Measurements from ENCODE around the gene PYDC1. TPM values are rescaled to one million over a fixed set of nuclear protein-coding genes. Genes with fewer than 3 reads are reported as not detected.

Gene PYDC1
- total RNA-seq, 2 experiments from 2014 or later: not detected

Other genes starting within 250 kb of the PYDC1 start
- 1 to 10 TPM; 2.2 TPM for gene HSD3B7, start 231.9 kb downstream of the PYDC1 start, total RNA-seq
- 1 to 10 TPM in 1 of 2 experiments, under 1 TPM in 1; 0.92 to 1.0 TPM for gene STX1B, start 206.5 kb downstream of the PYDC1 start, total RNA-seq
- gene STX4, start 183.6 kb downstream of the PYDC1 start, total RNA-seq: 10 to 100 TPM; 46.7 to 46.8 TPM
- 10 to 100 TPM; 11.4 to 13.3 TPM for gene ZNF668, start 142.9 kb downstream of the PYDC1 start, total RNA-seq
- gene ZNF646, start 142.7 kb downstream of the PYDC1 start, total RNA-seq: 10 to 100 TPM; 18.6 to 19.9 TPM
- 1 to 10 TPM; 3.4 to 5.3 TPM for gene PRSS53, start 128.2 kb downstream of the PYDC1 start, total RNA-seq
- gene VKORC1, start 122.3 kb downstream of the PYDC1 start, total RNA-seq: 10 to 100 TPM; 67.3 to 72.3 TPM
- 10 to 100 TPM; 38.5 to 40.5 TPM for gene BCKDK, start 108.7 kb downstream of the PYDC1 start, total RNA-seq
- 10 to 100 TPM; 48.8 to 49.6 TPM for gene KAT8, start 99.5 kb downstream of the PYDC1 start, total RNA-seq
- gene PRSS8, start 81.4 kb downstream of the PYDC1 start, total RNA-seq: not detected
- gene PRSS36, start 67.1 kb downstream of the PYDC1 start, total RNA-seq: under 1 TPM in 1 of 2 experiments, not detected in 1; 0.24 TPM
- gene FUS, start 37.0 kb downstream of the PYDC1 start, total RNA-seq: 100 to 1,000 TPM; 459 to 489 TPM
- 10 to 100 TPM; 13.6 to 14.6 TPM for gene PYCARD, start 14.4 kb downstream of the PYDC1 start, total RNA-seq
- gene TRIM72, start 3.0 kb downstream of the PYDC1 start, total RNA-seq: not detected
- gene ITGAM, start 42.8 kb upstream of the PYDC1 start, total RNA-seq: 1 to 10 TPM; 4.1 to 5.0 TPM
- gene ITGAX, start 138.0 kb upstream of the PYDC1 start, total RNA-seq: 10 to 100 TPM; 30.3 to 32.9 TPM
- not detected for gene ITGAD, start 176.2 kb upstream of the PYDC1 start, total RNA-seq
- gene COX6A2, start 211.2 kb upstream of the PYDC1 start, total RNA-seq: not detected
- gene ZNF843, start 225.7 kb upstream of the PYDC1 start, total RNA-seq: under 1 TPM; 0.17 to 0.19 TPM
- 1 to 10 TPM; 5.5 to 6.4 TPM for gene ARMC5, start 242.4 kb upstream of the PYDC1 start, total RNA-seq